OCI-M2 (cell line): ENCODE data around the gene CDHR1.

ENCODE experiments used
- DNase-seq: peaks from one replicate; lab custom pipeline; 2025; ENCODE audit not compliant: unreplicated experiment; lab: John Stamatoyannopoulos, UW

CDHR1 gene

DNA sequence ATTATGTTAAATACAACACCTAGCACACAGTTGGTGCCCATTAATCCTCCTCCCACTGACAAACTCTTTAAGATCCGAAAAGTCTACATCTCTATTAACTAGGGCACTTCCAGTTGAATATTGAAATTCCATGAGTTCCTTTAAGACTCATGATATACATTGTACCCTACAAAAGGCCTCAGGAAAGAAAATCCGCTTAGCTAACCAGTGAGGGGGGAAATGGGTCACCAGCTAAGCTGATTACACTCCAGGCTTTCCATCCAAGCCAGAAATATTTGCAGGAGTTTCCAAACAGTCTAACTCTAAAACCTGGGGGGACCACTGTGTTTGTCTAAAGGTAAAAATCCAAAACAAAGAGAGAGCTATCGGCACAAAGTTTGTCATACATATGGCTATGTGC lies 32.3 kb downstream of the CDHR1 start:
- DNase-seq, result no peak

DNA sequence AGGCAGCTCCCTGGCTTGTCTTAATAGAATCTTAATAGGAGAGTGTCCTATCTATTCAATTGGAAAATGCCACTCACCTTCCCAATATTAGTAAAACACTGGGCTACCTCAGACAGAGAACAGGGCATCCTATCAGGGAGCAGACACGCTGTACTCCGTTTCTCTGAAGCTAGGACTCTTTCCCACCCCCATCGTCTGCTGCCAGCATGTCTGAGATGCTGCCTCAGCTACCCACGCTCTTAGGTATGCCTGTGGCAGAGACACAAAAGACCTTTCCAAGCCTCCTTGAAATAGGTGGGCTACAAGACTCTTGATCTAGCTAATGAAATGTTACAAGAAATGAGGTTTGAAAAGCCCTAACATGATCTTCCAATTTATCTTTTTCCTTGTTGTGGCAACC lies 33.5 kb downstream of the CDHR1 start:
- no peak for DNase-seq

DNA sequence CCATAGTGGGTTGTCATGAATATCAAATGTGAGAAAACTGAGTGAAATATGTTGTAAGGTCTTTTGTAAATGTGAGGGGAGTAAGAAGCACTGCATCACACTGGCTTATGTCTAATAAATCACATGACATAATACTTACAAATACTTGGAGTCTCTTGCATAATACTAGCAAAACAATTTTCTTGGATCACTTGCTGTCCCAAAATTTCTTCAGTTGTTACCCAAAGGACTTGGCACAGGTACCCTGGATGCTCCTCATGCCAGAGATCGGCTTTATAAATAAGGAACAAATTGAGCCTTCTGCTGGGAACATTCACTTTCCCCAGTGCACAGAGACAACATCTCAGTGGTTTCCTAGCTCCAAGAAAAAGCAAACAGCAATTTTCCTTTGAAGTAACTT lies 36.0 kb downstream of the CDHR1 start:
- DNase-seq, result no peak

DNA sequence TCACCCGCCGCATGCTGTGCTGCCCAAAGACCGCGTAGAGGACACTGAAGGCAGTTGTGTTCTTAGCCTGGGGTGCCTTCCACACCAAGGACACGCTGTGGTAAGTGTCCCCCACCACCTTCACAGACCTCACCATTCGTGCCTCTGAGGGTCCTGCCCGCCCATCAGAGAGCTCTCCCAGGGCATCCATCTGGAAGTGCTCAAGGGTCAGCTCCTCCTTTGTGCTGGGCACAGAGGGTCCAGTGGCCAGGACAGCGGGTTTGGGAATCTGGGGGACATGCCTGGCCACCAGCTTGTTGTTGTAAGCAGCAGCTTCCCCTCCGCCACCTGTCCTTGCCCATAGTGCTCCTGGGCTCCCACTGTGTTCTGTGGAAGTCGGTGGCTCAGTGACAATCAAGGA lies 38.0 kb downstream of the CDHR1 start:
- no peak for DNase-seq

DNA sequence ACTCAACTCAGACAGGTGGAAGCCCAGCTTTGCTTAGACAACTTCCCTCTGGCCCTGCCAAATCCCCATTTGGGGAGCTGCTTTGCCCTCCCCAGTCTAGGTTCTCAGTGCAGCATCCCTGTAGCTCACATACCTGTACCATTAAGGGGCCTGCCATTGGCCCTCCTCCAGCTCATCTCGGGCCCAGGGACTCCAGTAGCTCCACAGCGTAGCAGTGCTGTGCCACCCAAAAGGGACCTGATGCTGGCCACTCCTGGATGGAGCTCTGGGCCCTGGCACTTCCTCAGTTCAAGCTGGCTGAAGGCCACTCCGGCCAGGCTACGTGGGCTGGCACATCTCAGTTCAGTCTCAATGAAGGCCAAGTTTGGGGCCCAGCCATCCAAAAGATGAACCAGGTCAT lies 39.6 kb downstream of the CDHR1 start:
- DNase-seq, result no peak

DNA sequence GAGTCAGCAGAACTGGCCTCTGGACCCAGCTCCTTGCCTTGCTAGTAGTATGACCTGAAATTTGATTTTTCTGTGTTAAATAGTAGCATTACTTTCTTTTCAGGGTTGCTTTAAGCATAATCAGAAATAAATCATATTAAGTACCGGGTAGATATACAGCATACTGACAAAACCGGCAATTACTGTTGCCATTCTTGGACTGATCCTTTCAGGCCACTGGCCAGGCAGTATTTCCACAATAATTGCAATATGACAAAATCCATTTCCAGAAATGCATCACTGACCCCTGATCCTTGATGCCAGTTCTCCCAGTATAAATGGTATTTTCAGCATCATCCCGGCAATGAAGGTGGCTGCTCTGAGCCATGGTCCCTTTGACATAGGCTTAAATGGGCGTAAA lies 40.1 kb downstream of the CDHR1 start:
- no peak for DNase-seq

DNA sequence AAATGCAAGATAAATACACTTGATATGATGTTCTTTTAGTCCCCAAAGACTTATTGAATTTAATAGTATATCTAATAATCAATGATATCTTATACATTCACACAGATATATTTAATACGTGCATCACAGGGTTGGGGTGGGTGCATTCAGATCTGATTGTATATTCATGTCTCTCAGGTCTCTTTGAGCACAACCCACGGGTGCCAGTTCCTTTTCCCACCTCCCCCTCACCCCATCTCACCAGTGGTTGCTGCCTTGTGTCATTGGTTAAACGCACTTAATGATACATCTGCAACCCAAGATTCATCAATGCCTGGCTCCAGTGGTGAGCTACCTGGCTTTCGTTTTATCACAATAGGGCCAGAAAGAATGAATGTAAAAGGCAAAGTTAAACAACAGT lies 40.8 kb downstream of the CDHR1 start:
- DNase-seq, result no peak

DNA sequence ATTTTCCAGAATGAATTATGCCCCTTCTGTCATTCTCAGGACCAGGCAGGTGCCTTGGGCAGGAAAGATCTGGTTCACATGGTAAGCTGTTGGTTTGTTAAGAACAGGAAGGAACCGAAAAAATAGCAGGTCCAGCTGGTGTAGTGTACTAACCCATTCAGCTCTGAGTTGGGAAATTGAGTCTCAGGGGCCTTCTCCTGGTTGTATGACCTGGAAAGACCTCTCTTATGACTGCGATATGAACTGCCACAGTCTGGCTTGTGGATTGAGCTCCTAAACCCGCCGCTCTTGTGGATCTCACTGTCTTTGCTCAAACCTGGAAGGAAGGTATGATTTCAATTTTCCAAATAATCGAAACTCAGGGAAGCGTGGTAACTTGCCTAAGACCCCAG lies 42.5 kb downstream of the CDHR1 start:
- DNase-seq, result no peak

DNA sequence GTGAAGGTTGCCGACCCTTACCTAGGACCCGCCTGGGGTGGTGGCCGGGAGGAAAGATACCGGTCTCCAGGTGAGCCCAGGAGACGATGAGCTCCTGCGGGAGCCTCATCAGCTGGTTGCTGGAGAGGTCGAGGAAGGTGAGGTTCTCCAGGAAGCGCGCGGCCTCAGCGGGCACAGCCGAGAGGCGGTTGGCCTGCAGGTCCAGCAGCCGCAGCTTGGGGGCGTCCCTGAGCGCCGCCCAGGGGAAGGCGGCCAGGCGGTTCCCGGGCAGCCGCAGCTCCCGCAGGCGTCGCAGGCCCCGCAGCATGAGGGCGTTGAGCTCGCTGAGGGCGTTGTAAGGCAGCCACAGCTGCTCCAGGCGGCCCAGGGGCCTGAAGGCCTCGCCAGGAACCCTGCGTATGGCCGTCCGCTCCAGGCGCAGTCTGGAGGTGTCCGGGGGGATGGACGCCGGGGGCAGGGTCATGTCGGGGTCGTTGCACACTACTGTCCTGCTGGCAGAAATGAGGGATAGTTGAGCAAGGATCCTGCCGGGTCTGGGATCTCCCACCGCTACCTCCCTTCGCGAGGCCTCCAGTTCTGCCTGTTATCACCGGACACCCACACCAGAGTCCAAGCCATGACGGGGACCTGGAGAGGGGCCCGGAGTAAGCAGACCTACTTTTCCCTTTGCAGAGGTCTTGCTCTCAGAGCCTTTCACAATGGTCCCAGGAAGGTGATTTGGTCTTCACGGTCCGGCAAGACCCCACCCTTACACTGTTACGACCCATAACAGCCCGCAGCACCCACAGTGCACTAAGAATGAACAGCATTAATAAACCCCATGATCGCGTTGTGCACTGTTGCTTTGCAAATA lies 43.1 kb downstream of the CDHR1 start:
- no peak for DNase-seq

DNA sequence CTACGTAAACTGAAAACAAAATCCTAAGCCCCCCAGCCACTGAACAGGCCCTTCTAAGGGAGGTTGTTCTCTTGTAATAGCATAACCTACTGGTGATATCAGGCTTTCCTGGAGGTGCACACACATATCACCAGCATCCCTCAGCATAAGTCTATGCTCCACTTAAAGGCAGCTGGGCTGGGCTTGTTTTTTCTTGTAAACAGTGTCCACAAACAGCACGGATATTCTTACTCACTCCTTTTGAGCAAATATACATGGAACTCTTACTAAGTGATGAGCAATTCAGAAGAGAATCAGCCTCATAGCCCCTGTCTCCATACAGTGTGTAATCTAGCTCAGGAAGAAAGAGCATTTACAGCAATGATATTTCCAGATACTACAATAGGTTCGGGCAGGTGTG lies 44.6 kb downstream of the CDHR1 start:
- no peak for DNase-seq

DNA sequence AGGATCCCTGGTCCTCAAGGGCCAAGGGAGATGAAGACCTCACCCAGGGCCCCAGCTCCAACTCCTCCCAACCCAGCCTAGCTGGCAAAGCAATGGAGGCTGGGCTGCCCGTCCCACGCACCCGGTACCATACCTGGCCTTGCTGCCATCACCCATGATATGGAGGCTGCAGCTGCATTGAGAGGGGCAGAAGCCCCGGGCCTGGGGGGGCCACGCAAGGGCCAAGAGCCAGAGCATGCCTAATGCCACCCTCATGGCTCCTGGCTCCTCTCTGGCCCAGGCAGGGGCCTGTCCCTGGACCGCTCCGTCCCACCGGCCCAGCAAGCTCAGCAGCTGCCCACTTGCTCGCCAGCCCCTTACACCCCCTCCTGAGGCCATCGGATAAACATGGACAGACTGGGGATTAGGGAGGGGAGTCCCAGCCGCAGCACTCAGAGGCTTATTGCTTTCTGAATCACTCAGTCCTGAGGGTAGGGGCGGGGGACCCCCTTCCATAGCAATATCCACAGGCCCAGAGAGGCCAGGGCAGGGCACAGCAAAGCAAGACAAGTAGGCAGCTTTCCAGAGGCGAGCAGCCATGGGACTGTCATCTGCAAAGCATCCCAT lies 47.0 kb downstream of the CDHR1 start, which contains the start of gene LRIT1:
TSS of gene LRIT1 (minus strand) at position 362 of the 606 bp plus-strand sequence. CDS start at position 255, 107 bp downstream.
- no peak for DNase-seq

DNA sequence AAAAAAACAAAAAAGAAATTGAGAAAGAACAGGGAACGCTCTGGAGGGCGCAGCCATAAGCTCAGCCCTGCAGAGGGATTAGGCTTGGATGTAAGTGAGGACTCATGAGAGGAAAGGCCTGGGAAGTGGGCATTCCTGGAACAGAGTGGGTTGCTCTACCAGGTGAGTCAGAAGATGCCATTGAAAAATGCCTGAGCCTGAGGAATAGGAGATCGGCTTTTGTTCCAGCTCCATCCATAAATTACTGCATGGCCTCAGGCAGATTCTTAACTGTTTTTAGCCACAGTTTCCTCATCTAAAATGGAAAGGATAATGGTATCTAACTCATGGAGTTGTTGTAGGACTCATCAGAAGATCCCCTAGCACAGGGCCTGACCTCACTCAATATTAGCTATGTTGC lies 49.4 kb downstream of the CDHR1 start:
- DNase-seq, result no peak

DNA sequence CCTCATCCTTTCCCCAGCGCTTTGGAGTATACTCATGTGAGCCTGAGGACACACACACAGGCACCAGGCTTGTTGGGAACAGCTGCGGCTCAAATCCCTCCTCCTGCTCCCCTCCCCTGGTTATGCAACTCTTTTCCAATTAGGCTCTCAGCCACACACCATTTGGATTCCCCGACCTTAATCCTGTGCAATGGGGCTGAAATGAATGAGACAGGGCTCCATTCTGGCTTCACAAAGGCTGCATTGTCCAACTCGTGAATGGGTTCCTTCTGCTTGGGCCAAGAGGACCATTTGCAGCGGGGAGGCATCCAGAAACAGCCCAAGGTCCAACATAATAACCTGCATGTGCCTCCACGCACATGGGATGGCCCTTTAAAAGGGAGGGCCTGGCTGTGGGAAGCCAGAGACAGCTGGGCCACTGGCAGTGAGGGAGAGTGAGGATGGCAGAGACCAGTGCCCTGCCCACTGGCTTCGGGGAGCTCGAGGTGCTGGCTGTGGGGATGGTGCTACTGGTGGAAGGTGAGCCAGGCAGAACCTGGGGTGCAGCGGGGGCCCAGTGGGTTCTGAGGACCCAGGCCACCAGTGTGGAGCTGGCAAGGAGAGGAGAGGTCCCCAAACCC lies 50.4 kb downstream of the CDHR1 start, which contains the start of gene RGR:
TSS of gene RGR (plus strand) at position 403 of the 620 bp plus-strand sequence. CDS start at position 441, 38 bp downstream.
- no peak for DNase-seq

DNA sequence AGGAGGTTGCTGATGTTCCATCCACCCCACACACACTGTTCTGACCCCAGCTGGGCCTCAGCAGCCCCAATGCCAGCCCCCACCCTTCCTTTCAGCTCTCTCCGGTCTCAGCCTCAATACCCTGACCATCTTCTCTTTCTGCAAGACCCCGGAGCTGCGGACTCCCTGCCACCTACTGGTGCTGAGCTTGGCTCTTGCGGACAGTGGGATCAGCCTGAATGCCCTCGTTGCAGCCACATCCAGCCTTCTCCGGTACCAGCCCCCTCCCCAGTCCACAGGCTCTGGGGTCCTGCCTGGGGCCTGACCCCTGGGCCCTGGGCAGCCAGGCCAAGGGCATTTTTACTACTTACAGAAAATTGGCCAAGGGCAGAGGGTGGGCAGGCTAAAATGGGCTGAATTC lies 53.2 kb downstream of the CDHR1 start:
- DNase-seq, result no peak

DNA sequence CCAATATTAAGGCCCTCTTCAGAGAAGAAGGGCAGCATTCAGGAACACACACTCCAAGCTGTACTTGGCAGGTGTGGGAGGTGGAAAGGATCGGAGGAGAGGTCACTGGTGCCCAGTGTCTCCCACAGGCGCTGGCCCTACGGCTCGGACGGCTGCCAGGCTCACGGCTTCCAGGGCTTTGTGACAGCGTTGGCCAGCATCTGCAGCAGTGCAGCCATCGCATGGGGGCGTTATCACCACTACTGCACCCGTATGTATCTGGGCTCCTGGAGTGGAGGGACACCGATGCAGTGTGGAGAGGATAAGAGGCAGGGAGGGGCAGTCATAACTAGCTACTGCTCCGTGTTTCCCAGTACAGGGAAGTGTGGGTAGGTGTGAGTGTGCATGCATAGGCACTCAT lies 54.5 kb downstream of the CDHR1 start:
- DNase-seq, result no peak

DNA sequence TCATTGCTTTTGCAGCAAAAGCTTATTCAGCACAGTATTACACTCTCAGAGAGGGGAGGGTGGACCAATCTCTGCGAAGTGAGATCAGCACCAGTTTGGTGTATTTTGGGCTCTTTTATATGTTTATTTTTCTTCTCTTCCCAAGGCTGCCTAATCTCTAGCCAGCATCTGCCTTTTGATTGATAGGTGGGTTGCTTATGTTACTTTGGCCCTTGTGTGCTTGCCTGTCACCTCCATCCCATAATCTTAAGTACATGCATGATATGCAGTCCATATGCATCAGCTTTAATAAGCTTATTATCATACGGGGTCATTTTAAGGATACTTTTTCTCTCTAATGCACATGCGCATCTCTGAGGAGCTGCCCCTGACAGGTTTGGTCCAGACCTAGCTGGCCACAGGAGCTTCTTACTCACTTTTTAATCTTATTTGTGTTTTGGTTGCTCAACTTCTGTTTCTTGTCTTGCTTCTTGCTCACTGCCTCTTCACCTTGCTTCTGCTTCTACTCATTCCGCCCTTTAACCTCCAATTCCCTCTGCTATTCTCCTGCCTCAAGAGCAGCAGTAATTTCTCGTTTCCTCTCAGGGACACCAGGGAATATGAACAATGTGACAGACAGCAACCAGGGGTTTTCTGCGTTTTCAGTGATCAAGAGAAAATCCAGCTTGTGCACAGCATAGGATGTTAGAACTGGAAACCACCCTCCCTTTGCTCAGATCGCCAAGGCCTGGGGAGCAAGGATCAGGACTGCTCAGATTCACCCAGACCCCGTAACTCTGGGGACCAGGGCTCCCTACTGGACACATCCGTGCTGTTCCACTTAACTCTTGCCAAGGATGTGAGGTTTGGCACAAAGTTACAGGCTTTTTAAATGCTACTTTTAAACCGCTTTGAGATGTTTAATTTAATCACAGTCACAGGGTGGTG lies 60.5 kb downstream of the CDHR1 start:
- no peak for DNase-seq

DNA sequence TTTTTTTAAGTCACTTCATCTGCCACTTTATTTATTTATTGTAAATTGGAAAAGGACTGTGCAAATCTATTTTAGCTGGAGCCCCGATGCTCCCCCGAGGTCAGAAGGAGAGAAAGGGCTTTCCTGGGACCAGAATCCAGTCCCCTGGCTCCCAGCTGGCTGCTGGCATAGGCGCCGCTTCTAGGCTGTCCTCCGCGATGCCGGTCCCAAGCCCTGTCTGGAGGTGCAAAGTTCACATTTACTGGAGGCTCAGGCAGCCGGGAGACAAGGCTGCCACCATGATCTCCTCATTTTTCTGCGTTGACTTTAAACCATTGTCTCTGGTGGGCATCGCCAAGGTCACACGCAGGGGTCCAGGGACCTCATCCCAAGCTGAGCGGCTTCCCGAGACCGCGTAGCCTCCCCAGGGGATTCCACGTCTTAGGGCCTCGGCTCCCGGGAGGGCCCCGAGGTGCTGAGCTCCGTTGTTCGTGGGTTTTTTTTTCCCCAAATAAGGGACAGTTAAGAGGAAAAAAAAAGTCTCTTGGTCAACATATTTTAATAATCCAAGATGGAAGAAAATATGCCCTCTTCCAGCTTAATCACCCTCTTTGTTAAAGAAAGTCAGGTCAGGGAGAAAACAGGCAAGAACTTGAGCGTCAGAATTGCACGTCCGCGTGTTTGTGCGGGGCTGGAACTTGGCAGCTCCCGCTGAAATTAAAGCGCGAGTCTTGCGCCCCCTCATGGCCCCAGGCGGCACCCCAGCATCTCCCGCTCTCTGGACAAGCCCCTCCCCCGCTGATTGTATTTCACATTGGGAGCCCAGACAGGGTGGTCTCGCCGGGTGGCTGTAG lies 62.4 kb downstream of the CDHR1 start:
- no peak for DNase-seq

DNA sequence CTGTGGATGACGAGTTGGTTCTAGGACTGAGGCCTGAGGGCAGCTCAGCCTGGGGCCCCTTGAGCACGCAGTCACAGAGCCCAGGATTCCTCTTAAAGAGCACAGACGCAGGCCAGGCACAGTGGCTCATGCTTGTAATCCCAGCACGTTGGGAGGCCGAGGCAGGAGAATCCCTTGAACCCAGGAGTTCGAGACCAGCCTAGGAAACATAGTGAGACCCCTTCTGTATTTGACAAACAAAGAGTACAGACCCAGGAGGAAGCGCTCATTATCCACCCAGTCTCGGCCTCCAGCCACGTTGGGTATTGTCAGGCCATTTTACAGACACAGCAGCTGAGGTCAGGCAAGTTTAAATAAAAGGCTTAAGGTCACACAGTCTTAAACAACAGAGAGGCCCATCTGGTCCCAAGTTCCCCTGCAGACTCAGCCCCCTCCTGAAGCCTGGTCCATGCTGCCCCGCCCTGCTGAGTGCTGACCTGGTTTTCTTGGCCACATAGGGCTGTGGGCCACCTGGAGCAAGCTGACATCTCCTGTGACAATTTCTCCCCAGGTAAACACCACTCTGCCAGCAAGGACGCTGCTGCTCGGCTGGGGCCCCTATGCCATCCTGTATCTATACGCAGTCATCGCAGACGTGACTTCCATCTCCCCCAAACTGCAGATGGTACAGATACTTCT lies 63.1 kb downstream of the CDHR1 start:
- no peak for DNase-seq

DNA sequence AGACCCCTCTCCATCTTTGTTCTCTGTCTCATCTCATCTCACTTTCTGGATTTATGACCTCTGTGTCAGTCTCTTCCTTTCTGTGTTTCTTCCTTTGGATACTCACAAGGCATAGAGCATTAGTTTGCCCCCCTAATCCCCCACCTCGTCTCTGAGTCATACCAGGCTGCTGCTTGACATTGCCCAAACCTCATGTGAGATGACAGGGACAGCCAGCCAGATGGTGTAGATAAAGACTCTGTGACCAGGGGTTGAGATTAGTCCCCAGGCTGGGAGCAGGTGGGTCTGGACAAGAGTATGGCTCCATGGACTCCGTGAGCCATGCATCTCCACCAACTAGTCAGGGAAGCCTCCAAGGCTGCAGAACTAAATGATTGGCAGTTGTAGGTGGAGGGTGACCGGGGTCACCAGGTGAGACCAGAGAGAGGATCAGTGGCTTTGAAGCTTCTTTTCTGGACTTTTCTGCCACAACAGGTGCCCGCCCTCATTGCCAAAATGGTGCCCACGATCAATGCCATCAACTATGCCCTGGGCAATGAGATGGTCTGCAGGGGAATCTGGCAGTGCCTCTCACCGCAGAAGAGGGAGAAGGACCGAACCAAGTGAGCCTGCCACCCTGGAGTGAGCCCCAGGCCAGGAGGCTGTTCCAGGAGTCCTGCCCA lies 63.8 kb downstream of the CDHR1 start:
- DNase-seq, result no peak
